Measurements from ENCODE around the gene LRP1B. TPM values are rescaled to one million over a fixed set of nuclear protein-coding genes. Genes with fewer than 3 reads are reported as not detected.

LRP1B gene
- total RNA-seq, 1 donor from 2014 or later, result 0.25 TPM

GRCh38 chr2:141946016-141946415, 184.8 kb downstream of the LRP1B start:
- TF ChIP-seq CTCF (IDR thresholded peaks at IDR 0.05), result no peak
- Mint-ChIP-seq H3K36me3 (ENCODE audit: low read depth) (no peaks in the 10 kb centered on the region), H3K27ac (ENCODE audit: unreplicated experiment) (no peak overlapping the region), H3K27me3 (ENCODE audit: low read depth) (no peaks in the 10 kb centered on the region), H3K9me3 (ENCODE audit: low read depth) (no peaks in the 10 kb centered on the region), H3K4me1 (ENCODE audit: low read depth) (no peaks in the 10 kb centered on the region), H3K4me3 (ENCODE audit: unreplicated experiment) (no peak overlapping the region)
- no peak for DNase-seq (ENCODE audit: low spot score)

GRCh38 chr2:141943918-141944317, 186.9 kb downstream of the LRP1B start:
- TF ChIP-seq CTCF (IDR thresholded peaks at IDR 0.05), result no peak
- no peaks in the 10 kb centered on the region for H3K4me1 Mint-ChIP-seq (ENCODE audit: low read depth)
- no peak for DNase-seq (ENCODE audit: low spot score)
- H3K4me3 Mint-ChIP-seq (ENCODE audit: unreplicated experiment), result no peak overlapping the region
- no peaks in the 10 kb centered on the region for H3K9me3 Mint-ChIP-seq (ENCODE audit: low read depth)
- H3K36me3 Mint-ChIP-seq (ENCODE audit: low read depth), result no peaks in the 10 kb centered on the region
- H3K27me3 Mint-ChIP-seq (ENCODE audit: low read depth), result no peaks in the 10 kb centered on the region
- no peak overlapping the region for H3K27ac Mint-ChIP-seq (ENCODE audit: unreplicated experiment)

- no peak for DNase-seq (ENCODE audit: low spot score)
- TF ChIP-seq CTCF (IDR thresholded peaks at IDR 0.05), result peak; percentile 74
- Mint-ChIP-seq H3K9me3 (ENCODE audit: low read depth) (peaks cover 7% of the 10 kb centered on the region), H3K4me3 (ENCODE audit: unreplicated experiment) (no peak overlapping the region), H3K4me1 (ENCODE audit: low read depth) (no peaks in the 10 kb centered on the region), H3K27me3 (ENCODE audit: low read depth) (no peaks in the 10 kb centered on the region), H3K36me3 (ENCODE audit: low read depth) (no peaks in the 10 kb centered on the region), H3K27ac (ENCODE audit: unreplicated experiment) (no peak overlapping the region)
Measured at GRCh38 chr2:141942006-141942789, 188.6 kb downstream of the LRP1B start.

GRCh38 chr2:141941210-141941714, 189.6 kb downstream of the LRP1B start:
- Mint-ChIP-seq H3K9me3 (ENCODE audit: low read depth) (peaks cover 7% of the 10 kb centered on the region), H3K4me3 (ENCODE audit: unreplicated experiment) (no peak overlapping the region), H3K27ac (ENCODE audit: unreplicated experiment) (no peak overlapping the region), H3K36me3 (ENCODE audit: low read depth) (no peaks in the 10 kb centered on the region), H3K4me1 (ENCODE audit: low read depth) (no peaks in the 10 kb centered on the region), H3K27me3 (ENCODE audit: low read depth) (no peaks in the 10 kb centered on the region)
- no peak for TF ChIP-seq CTCF (IDR thresholded peaks at IDR 0.05)
- DNase-seq (ENCODE audit: low spot score), result no peak

- Mint-ChIP-seq H3K4me1 (ENCODE audit: low read depth) (no peaks in the 10 kb centered on the region), H3K9me3 (ENCODE audit: low read depth) (peaks cover 7% of the 10 kb centered on the region), H3K4me3 (ENCODE audit: unreplicated experiment) (no peak overlapping the region), H3K36me3 (ENCODE audit: low read depth) (no peaks in the 10 kb centered on the region), H3K27ac (ENCODE audit: unreplicated experiment) (no peak overlapping the region), H3K27me3 (ENCODE audit: low read depth) (no peaks in the 10 kb centered on the region)
- no peak for DNase-seq (ENCODE audit: low spot score)
- TF ChIP-seq CTCF (IDR thresholded peaks at IDR 0.05), result no peak
Measured at GRCh38 chr2:141940709-141941108, 190.1 kb downstream of the LRP1B start.
